IPS-15b (cell line): ENCODE data around the gene TMC1.
"Not testable (repeated sequence)": the region's sequence is repeated elsewhere in the genome, so short reads cannot be mapped to it uniquely, and the experiment has no call there.

Source experiments
- H3K27me3 ChIP-seq: one replicate; pipeline ENCODE4 v1.6.1; 2013; ENCODE audit warnings: low read length; ENCODE audit not compliant: control insufficient read depth, insufficient read depth
- H3K36me3 ChIP-seq: one replicate; pipeline ENCODE4 v1.6.1; 2013; ENCODE audit warnings: low read length; ENCODE audit not compliant: control insufficient read depth, insufficient read depth
- H3K4me1 ChIP-seq: one replicate; pipeline ENCODE4 v1.6.1; 2013; ENCODE audit warnings: mild to moderate bottlenecking, low read length; ENCODE audit not compliant: control insufficient read depth, insufficient read depth
- H3K4me3 ChIP-seq: one replicate; pipeline ENCODE4 v1.5.1; 2013; ENCODE audit warnings: low read depth, low read length
- H3K9ac ChIP-seq: one replicate; pipeline ENCODE4 v1.6.1; 2013; ENCODE audit warnings: low read depth, mild to moderate bottlenecking, low read length
- H3K9me3 ChIP-seq: one replicate; pipeline ENCODE4 v1.6.1; 2013; ENCODE audit warnings: mild to moderate bottlenecking, low read length; ENCODE audit not compliant: control insufficient read depth, insufficient read depth

Gene TMC1

GRCh38 chr9:72487665-72488064, 33.7 kb upstream of the TMC1 start:
- not testable (repeated sequence) for H3K4me1 ChIP-seq, H3K9ac ChIP-seq, H3K36me3 ChIP-seq, H3K9me3 ChIP-seq, H3K4me3 ChIP-seq, H3K27me3 ChIP-seq

GRCh38 chr9:72489986-72490385, 31.4 kb upstream of the TMC1 start:
- Histone ChIP-seq H3K4me3 (no peak overlapping the region), H3K9ac (no peak overlapping the region), H3K36me3 (no peaks in the 10 kb centered on the region), H3K9me3 (no peaks in the 10 kb centered on the region), H3K27me3 (no peaks in the 10 kb centered on the region), H3K4me1 (no peaks in the 10 kb centered on the region)

GRCh38 chr9:72491242-72491641, 30.2 kb upstream of the TMC1 start:
- no peaks in the 10 kb centered on the region for H3K4me1 ChIP-seq
- no peak overlapping the region for H3K4me3 ChIP-seq

GRCh38 chr9:72494051-72494450, 27.4 kb upstream of the TMC1 start:
- H3K4me1 ChIP-seq = no peaks in the 10 kb centered on the region
- no peaks in the 10 kb centered on the region for H3K9me3 ChIP-seq
- no peaks in the 10 kb centered on the region for H3K36me3 ChIP-seq
- no peaks in the 10 kb centered on the region for H3K27me3 ChIP-seq
- no peak overlapping the region for H3K4me3 ChIP-seq
- no peak overlapping the region for H3K9ac ChIP-seq

More at GRCh38 chr9:72491242-72491641, 30.2 kb upstream of the TMC1 start:
- Histone ChIP-seq H3K36me3 (no peaks in the 10 kb centered on the region), H3K27me3 (no peaks in the 10 kb centered on the region), H3K9ac (no peak overlapping the region), H3K9me3 (no peaks in the 10 kb centered on the region)

GRCh38 chr9:72497447-72498046, 23.9 kb upstream of the TMC1 start:
- Histone ChIP-seq H3K4me3 (no peak overlapping the region), H3K9me3 (no peaks in the 10 kb centered on the region)

GRCh38 chr9:72506615-72507014, 14.8 kb upstream of the TMC1 start:
- Histone ChIP-seq H3K9ac (no peak overlapping the region), H3K4me3 (no peak overlapping the region), H3K36me3 (no peaks in the 10 kb centered on the region), H3K4me1 (no peaks in the 10 kb centered on the region), H3K27me3 (no peaks in the 10 kb centered on the region), H3K9me3 (no peaks in the 10 kb centered on the region)

More at GRCh38 chr9:72497447-72498046, 23.9 kb upstream of the TMC1 start:
- Histone ChIP-seq H3K9ac (no peak overlapping the region), H3K4me1 (no peaks in the 10 kb centered on the region), H3K27me3 (no peaks in the 10 kb centered on the region), H3K36me3 (no peaks in the 10 kb centered on the region)

GRCh38 chr9:72509053-72509452, 12.4 kb upstream of the TMC1 start:
- H3K36me3 ChIP-seq = no peaks in the 10 kb centered on the region
- no peak overlapping the region for H3K9ac ChIP-seq
- no peak overlapping the region for H3K4me3 ChIP-seq
- no peaks in the 10 kb centered on the region for H3K9me3 ChIP-seq
- H3K27me3 ChIP-seq = no peaks in the 10 kb centered on the region
- H3K4me1 ChIP-seq = no peaks in the 10 kb centered on the region

- Histone ChIP-seq H3K27me3 (no peaks in the 10 kb centered on the region), H3K4me3 (no peak overlapping the region), H3K4me1 (no peaks in the 10 kb centered on the region), H3K36me3 (no peaks in the 10 kb centered on the region), H3K9ac (no peak overlapping the region), H3K9me3 (no peaks in the 10 kb centered on the region)
Measured at GRCh38 chr9:72509635-72510034, 11.8 kb upstream of the TMC1 start.

- not testable (repeated sequence) for H3K27me3 ChIP-seq, H3K9me3 ChIP-seq, H3K36me3 ChIP-seq, H3K9ac ChIP-seq, H3K4me3 ChIP-seq, H3K4me1 ChIP-seq
Measured at GRCh38 chr9:72521011-72521410, 397 bp upstream of the TMC1 start.

- H3K4me1 ChIP-seq = peaks cover 13% of the 10 kb centered on the region
- no peak overlapping the region for H3K9ac ChIP-seq
- no peak overlapping the region for H3K4me3 ChIP-seq
- no peaks in the 10 kb centered on the region for H3K36me3 ChIP-seq
- no peaks in the 10 kb centered on the region for H3K9me3 ChIP-seq
- H3K27me3 ChIP-seq = no peaks in the 10 kb centered on the region
Measured at GRCh38 chr9:72524820-72525540, 3.6 kb downstream of the TMC1 start.

GRCh38 chr9:72526901-72527800, 5.7 kb downstream of the TMC1 start:
- H3K27me3 ChIP-seq = no peaks in the 10 kb centered on the region
- H3K4me3 ChIP-seq = peak overlapping the region; percentile 46
- H3K36me3 ChIP-seq = no peaks in the 10 kb centered on the region
- no peaks in the 10 kb centered on the region for H3K9me3 ChIP-seq
- H3K4me1 ChIP-seq = peaks cover 13% of the 10 kb centered on the region
- peak overlapping the region; percentile 90 for H3K9ac ChIP-seq
